Measurements from ENCODE around the gene PPP2R1A. TPM values are rescaled to one million over a fixed set of nuclear protein-coding genes. Genes with fewer than 3 reads are reported as not detected.

PPP2R1A gene
- 100 to 1,000 TPM; 241 to 252 TPM for total RNA-seq

DNA sequence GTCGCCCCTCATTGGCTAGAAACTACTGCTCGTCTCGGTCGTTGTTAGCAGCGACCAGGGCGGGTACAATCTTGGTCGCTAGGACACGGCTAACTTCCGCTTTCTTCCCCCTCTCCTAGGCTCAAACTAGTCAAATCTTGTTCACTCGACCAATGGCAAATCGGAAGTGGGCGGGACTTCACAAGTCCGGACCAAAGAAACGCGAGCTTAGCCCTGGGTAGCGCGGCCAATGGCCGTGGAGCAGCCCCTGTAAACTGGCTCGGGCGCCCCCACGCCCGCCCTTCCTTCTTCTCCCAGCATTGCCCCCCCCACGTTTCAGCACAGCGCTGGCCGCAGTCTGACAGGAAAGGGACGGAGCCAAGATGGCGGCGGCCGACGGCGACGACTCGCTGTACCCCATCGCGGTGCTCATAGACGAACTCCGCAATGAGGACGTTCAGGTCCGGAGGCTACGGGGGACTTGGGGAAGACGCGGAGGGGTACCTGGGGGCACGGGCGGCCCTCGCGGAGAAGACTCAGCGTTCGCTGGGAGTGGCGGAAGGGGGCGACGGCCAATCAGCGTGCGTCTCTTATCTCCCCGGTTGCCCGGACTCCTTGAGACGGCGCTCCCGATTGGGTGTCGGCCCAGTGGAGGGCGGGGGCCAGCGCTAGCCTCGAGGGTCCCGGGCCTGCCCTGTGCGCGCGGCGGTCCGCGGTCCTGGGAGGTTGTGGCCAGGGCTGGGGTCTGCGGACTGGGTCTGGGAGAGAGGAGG lies at the start of gene PPP2R1A:
Gene PPP2R1A (plus strand): TSS at position 318 of the 752 bp plus-strand sequence. CDS start 45 bp downstream, at position 363.
- Mint-ChIP-seq H3K27me3 (no peaks in the 10 kb centered on the region), H3K27ac (peak within 1 kb of the TSS; percentile 94 to 97), H3K4me3 (peak within 1 kb of the TSS; percentile 86), H3K9me3 (no peaks in the 10 kb centered on the region), H3K4me1 (ENCODE audit: low read depth in 2 of 2) (peaks cover 33 to 45% of the 10 kb centered on the region in 2 donors), H3K36me3 (peaks cover 13% of the 10 kb centered on the region)
- peak; percentile 99 for DNase-seq (ENCODE audit: low spot score)
- ATAC-seq, result peak; percentile 95

GRCh38 chr19:52141203-52141602 lies 48.6 kb upstream of the PPP2R1A start:
- DNase-seq (ENCODE audit: low spot score) (no peak), ATAC-seq (no peak)
- peaks cover 12% of the 10 kb centered on the region for H3K36me3 Mint-ChIP-seq
- H3K4me1 Mint-ChIP-seq (ENCODE audit: low read depth in 2 of 2), result peaks cover 32 to 34% of the 10 kb centered on the region in 2 donors
- H3K27ac Mint-ChIP-seq, result no peak overlapping the region
- H3K9me3 Mint-ChIP-seq, result peaks cover 2% of the 10 kb centered on the region
- no peaks in the 10 kb centered on the region for H3K27me3 Mint-ChIP-seq
- no peak overlapping the region for H3K4me3 Mint-ChIP-seq

GRCh38 chr19:52142001-52142595 lies 47.8 kb upstream of the PPP2R1A start:
- Mint-ChIP-seq H3K36me3 (peaks cover 7% of the 10 kb centered on the region), H3K4me3 (no peak overlapping the region), H3K27me3 (no peaks in the 10 kb centered on the region), H3K9me3 (peaks cover 2% of the 10 kb centered on the region), H3K27ac (no peak overlapping the region), H3K4me1 (ENCODE audit: low read depth in 2 of 2) (peaks cover 29 to 31% of the 10 kb centered on the region in 2 donors)
- DNase-seq (ENCODE audit: low spot score) (no peak), ATAC-seq (no peak)

DNA sequence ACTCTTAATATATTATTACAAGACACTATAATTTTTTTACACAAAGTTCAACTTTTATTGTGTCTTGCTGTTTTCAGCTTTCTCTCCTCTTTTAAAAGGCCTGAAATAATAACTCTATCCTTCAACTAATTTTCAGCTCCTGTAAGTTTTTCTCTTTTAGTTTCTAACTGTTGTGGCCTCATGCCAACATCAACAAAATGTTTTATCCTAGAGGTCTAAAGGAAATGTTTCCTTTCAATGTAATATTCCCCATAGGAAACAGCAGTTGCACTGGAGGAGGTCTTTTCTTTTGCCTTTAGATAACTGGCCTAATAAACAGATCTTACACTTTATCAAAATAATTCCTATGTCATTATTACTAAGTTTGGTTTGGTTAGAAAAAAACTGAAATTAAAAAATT lies 41.6 kb upstream of the PPP2R1A start:
- Mint-ChIP-seq H3K27me3 (no peaks in the 10 kb centered on the region), H3K4me3 (no peak overlapping the region), H3K36me3 (peaks cover 14% of the 10 kb centered on the region), H3K4me1 (ENCODE audit: low read depth in 2 of 2) (no peaks in the 10 kb centered on the region), H3K9me3 (peaks cover 10% of the 10 kb centered on the region), H3K27ac (no peak overlapping the region)
- ATAC-seq (no peak), DNase-seq (ENCODE audit: low spot score) (no peak)

DNA sequence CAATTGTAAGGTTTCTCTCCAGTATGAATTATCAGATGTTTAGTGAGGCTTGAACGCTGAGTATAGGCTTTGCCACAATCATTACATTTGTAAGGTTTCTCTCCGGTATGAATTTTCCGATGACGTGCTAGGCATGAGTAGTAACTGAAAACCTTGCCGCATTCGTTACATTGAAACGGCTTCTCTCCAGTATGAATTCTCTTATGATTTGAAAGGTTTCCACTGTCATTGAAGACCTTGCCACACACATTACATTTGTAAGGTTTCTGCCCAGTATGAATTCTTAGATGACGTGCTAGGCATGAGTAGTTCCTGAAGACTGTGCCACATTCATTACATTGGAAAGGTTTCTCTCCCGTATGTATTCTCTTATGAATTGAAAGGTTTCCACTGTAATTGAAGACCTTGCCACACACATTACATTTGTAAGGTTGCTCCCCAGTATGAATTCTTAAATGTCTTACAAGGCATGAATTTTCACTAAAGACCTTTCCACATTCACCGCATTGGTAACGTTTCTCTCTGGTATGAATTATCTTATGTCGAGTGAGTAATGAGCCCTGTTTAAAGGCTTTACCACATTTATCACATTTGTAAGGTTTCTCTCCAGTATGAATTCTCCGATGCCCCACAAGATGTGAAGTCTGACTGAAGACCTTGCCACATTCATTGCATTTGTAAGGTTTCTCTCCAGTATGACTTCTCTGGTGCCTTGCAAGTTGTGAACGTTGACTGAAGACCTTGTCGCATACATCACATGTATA lies 34.1 kb upstream of the PPP2R1A start:
- no peak for ATAC-seq
- no peak for DNase-seq (ENCODE audit: low spot score)
- Mint-ChIP-seq H3K9me3 (peaks cover 38% of the 10 kb centered on the region), H3K4me3 (no peak overlapping the region), H3K36me3 (peaks cover 77% of the 10 kb centered on the region), H3K27ac (no peak overlapping the region), H3K4me1 (ENCODE audit: low read depth in 2 of 2) (no peaks in the 10 kb centered on the region), H3K27me3 (no peaks in the 10 kb centered on the region)

GRCh38 chr19:52170304-52170703 lies 19.5 kb upstream of the PPP2R1A start:
- ATAC-seq, result no peak
- Mint-ChIP-seq H3K36me3 (peaks cover 25% of the 10 kb centered on the region), H3K27me3 (no peaks in the 10 kb centered on the region), H3K4me1 (ENCODE audit: low read depth in 2 of 2) (peaks cover 18 to 32% of the 10 kb centered on the region in 2 donors), H3K9me3 (no peaks in the 10 kb centered on the region), H3K27ac (peak overlapping the region; percentile 89 to 95), H3K4me3 (peak overlapping the region; percentile 97)
- DNase-seq (ENCODE audit: low spot score), result no peak

GRCh38 chr19:52170863-52171320 lies 19.0 kb upstream of the PPP2R1A start:
- Mint-ChIP-seq H3K4me3 (peak overlapping the region; percentile 97), H3K27me3 (no peaks in the 10 kb centered on the region), H3K4me1 (ENCODE audit: low read depth in 2 of 2) (peaks cover 24 to 30% of the 10 kb centered on the region in 2 donors), H3K9me3 (no peaks in the 10 kb centered on the region), H3K36me3 (peaks cover 25% of the 10 kb centered on the region), H3K27ac (peak overlapping the region; percentile 89 to 95)
- ATAC-seq (peak; percentile 48), DNase-seq (ENCODE audit: low spot score) (no peak)

- peaks cover 25% of the 10 kb centered on the region for H3K36me3 Mint-ChIP-seq
- H3K27ac Mint-ChIP-seq, result peak within 1 kb of the TSS; percentile 89 to 95
- peaks cover 31 to 33% of the 10 kb centered on the region in 2 donors for H3K4me1 Mint-ChIP-seq (ENCODE audit: low read depth in 2 of 2)
- ATAC-seq, result peak; percentile 96
- DNase-seq (ENCODE audit: low spot score), result peak; percentile 89
- H3K4me3 Mint-ChIP-seq, result peak within 1 kb of the TSS; percentile 97
- H3K9me3 Mint-ChIP-seq, result no peaks in the 10 kb centered on the region
- no peaks in the 10 kb centered on the region for H3K27me3 Mint-ChIP-seq
These were observed 18.3 kb upstream of the PPP2R1A start, which contains the start of gene ZNF836 for GRCh38 chr19:52171321-52172169. Gene ZNF836, minus strand, starts transcription at chr19:52171621. Its CDS starts 3,549 bp downstream, at chr19:52168072.

DNA sequence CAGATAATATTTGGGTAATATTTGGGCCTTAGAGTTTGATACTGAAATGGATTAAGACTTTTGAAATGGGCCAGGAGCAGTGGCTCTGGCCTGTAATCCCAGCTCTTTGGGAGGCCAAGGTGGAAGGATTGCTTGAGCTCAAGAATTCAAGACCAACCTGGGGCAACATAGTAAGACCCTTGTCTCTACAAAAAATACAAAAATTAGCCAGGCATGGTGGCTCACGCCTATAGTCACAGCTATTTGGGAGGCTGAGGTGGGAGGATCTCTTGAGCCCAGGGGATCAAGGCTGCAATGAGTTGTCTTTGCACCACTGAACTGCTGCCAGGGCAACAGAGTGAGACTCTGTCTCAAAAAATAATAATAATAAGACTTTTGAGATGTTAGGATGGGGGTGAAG lies 17.5 kb upstream of the PPP2R1A start:
- ATAC-seq (no peak), DNase-seq (ENCODE audit: low spot score) (no peak)
- peak overlapping the region; percentile 89 to 95 for H3K27ac Mint-ChIP-seq
- no peaks in the 10 kb centered on the region for H3K9me3 Mint-ChIP-seq
- H3K4me3 Mint-ChIP-seq, result peak overlapping the region; percentile 97
- peaks cover 24% of the 10 kb centered on the region for H3K36me3 Mint-ChIP-seq
- H3K4me1 Mint-ChIP-seq (ENCODE audit: low read depth in 2 of 2), result peaks cover 37 to 40% of the 10 kb centered on the region in 2 donors
- no peaks in the 10 kb centered on the region for H3K27me3 Mint-ChIP-seq

- Mint-ChIP-seq H3K4me3 (peak overlapping the region; percentile 61), H3K27ac (peak overlapping the region; percentile 45 to 81), H3K4me1 (ENCODE audit: low read depth in 2 of 2) (peaks cover 24 to 29% of the 10 kb centered on the region in 2 donors), H3K27me3 (no peaks in the 10 kb centered on the region), H3K36me3 (no peaks in the 10 kb centered on the region), H3K9me3 (no peaks in the 10 kb centered on the region)
- DNase-seq (ENCODE audit: low spot score) (no peak), ATAC-seq (no peak)
These were observed 13.3 kb upstream of the PPP2R1A start for GRCh38 chr19:52176574-52176973.

GRCh38 chr19:52187407-52187806 lies 2.4 kb upstream of the PPP2R1A start:
- Mint-ChIP-seq H3K27ac (peak overlapping the region in 1 of 2 donors; percentile 94), H3K4me3 (no peak overlapping the region), H3K9me3 (no peaks in the 10 kb centered on the region), H3K36me3 (peaks cover 8% of the 10 kb centered on the region), H3K4me1 (ENCODE audit: low read depth in 2 of 2) (peaks cover 16 to 24% of the 10 kb centered on the region in 2 donors), H3K27me3 (no peaks in the 10 kb centered on the region)
- ATAC-seq, result no peak
- no peak for DNase-seq (ENCODE audit: low spot score)

DNA sequence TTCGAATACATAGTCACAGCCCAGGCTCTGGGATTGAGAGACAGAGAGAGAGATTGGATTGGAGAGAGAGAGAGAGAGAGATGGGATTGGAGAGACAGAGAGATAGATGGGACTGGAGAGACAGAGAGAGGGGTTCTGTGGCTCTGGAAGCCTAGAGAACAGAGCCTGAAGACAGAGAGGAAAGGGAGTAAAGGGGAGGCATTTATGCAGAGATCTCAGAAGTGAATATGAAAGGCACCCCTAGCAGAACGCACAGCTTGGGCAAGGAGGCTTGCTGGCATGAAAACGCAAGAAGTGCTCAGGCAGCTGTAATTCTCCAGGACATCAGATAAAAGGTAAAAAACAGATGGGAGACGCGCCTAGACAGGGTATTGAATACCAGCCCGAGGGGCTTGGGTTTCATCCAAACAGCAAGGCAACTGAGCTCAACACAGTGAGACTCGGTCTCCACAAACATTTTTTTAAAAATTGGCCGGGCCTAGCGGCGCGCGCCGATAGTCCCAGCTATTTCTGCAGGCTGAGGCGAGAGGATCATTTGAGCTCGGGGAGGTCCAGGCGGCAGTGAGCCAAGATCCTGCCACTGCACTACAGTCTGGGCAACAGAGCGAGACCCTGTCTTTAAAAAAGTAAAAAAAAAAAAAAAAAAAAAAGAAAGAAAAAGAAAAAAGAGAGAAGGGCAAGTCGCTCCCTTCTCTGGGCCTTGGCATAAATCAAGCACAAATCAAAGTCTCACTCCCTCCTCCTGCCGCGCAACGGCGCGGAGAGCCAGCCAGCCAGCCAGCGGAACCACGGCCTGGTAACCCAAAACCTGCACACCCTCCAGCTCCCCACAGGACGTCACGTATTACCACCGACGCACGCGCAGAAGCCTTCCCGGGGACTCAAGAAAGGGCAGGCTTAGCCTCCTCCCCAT lies 774 bp upstream of the PPP2R1A start:
- Mint-ChIP-seq H3K27ac (peak overlapping the region; percentile 94 to 97), H3K4me1 (ENCODE audit: low read depth in 2 of 2) (peaks cover 25 to 37% of the 10 kb centered on the region in 2 donors), H3K36me3 (peaks cover 13% of the 10 kb centered on the region), H3K27me3 (no peaks in the 10 kb centered on the region), H3K9me3 (no peaks in the 10 kb centered on the region), H3K4me3 (peak overlapping the region; percentile 86)
- DNase-seq (ENCODE audit: low spot score) (no peak), ATAC-seq (peak in 1 of 2 donors; percentile 0)
